Erythroblast (primary cell): ENCODE measurements around the gene CCSER1.

ENCODE experiments used
- GATA1 ChIP-seq: IDR thresholded peaks from 2 replicates; pipeline ENCODE4 v1.6.1; 2011; ENCODE audit warnings: low read depth, mild to moderate bottlenecking, control low read depth, low read length, moderate library complexity
- POLR2A ChIP-seq: IDR thresholded peaks from 2 replicates; pipeline ENCODE4 v1.6.1; 2011; ENCODE audit warnings: mild to moderate bottlenecking, low read length

DNA sequence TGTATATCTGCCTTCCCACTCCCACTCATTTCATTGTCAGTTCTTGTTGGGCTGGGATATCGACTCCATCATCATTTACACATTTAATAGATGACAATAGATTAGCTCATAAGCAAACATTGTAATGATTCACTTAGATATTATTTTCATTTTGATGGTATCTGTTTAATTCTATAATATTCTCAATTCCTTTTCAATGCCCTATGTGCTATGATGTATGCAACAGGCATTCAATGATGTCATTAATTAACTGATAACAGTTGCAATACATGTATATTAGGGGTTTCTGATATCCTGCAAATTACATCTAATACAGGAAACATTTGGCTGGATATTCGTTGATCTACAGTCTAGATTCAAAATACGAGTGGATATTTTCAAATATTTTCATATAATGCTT is 850.5 kb downstream of the CCSER1 start:
- TF ChIP-seq POLR2A (no peak), GATA1 (no peak)
